GM18502 (cell line): ENCODE measurements around the gene NDN.

Experiments
- ATAC-seq: cut with Tn5 transposase; IDR thresholded peaks from one replicate; pipeline ENCODE4 v1.9.1; 2021; ENCODE audit warnings: mild to moderate bottlenecking; ENCODE audit not compliant: unreplicated experiment, poor library complexity

The NDN gene

DNA sequence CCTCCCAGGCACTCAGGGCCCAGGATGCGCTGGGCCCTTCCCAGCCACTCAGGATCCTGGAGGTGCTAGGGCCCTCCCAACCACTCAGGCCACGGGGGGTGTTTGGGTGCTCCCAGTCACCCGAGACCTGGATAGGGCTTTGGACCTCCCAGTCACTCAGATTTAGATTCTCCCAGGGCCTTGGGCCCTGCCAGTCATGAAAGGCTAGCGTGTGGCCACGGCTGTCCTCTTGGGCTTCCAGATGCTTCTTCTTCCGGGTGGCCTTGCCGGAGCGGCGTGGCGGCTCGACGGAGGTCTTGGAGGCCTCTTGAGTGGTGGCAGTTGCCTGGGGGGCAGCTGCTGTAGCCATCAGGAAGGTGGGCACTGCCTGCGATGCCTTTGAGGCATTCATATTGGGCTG lies 42.3 kb downstream of the NDN start:
- ATAC-seq: no peak

DNA sequence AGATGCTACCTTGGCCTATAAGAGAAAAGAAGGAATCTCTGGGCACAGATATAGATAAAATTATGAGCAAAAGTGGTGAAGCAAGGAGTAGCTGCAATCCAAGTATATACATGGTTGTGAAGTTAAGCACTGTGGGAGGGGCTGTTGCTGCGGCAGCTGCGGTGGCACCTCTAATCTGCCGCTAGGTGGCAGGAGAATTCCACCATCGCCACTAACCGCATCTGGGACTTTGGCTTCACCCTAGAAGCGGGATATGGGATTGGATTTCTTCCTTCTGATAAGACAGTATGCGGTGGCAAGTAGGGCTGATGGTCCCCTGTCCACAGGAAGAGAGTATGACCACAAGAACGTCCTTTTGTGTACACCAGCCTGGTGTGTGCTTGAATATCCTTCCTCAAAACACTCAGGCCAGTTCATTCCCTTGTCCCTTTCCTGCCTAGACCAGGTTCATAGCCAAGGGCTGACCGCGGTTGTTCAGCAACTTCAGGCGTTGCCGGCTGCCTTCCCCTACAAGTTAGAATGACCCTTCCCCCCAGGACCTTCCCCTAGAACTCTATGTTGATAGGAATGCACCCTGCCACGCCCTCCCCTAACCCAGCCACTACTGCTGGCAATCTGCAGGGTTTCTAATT lies 44.6 kb downstream of the NDN start:
- ATAC-seq: no peak
